GM23338 (cell line): ENCODE measurements around the gene VILL. TPM values are rescaled to one million over a fixed set of nuclear protein-coding genes. Genes with fewer than 3 reads are reported as not detected.

ENCODE experiments used
- ATAC-seq: fragments of 200-7000 bp; cut with Tn5 transposase; 3 replicates; pipeline ENCODE4 v1.9.1; 2020
- DNase-seq: peaks from one replicate; pipeline ENCODE4 v3.0.0-alpha.2; 2015; ENCODE audit warnings: low spot score
- H2AFZ ChIP-seq: fragments of 200-600 bp; sonication (generic); 2 replicates; pipeline ENCODE4 v1.8.0; 2016; ENCODE audit warnings: antibody characterized with exemption, mild to moderate bottlenecking, moderate library complexity
- H3F3A ChIP-seq: fragments of 200-600 bp; sonication (generic); replicated peaks from 2 replicates; pipeline ENCODE4 v1.8.0; 2017; ENCODE audit warnings: antibody characterized with exemption, mixed run types, low read depth
- H3K27ac ChIP-seq: fragments of 200-600 bp; sonication (generic); 2 replicates; pipeline ENCODE4 v1.6.1; 2016; ENCODE audit warnings: low read depth
- H3K27me3 ChIP-seq: fragments of 200-600 bp; sonication (generic); 2 replicates; pipeline ENCODE4 v1.8.0; 2016; ENCODE audit warnings: mild to moderate bottlenecking, mixed run types, moderate library complexity; ENCODE audit not compliant: insufficient read depth
- H3K36me3 ChIP-seq: fragments of 200-600 bp; sonication (generic); 2 replicates; pipeline ENCODE4 v1.8.0; 2016; ENCODE audit warnings: mild to moderate bottlenecking; ENCODE audit not compliant: insufficient read depth
- H3K4me1 ChIP-seq: fragments of 200-600 bp; sonication (generic); 2 replicates; pipeline ENCODE4 v1.8.0; 2016; ENCODE audit warnings: mild to moderate bottlenecking, moderate library complexity; ENCODE audit not compliant: insufficient read depth
- H3K4me2 ChIP-seq: fragments of 200-600 bp; sonication (generic); 2 replicates; pipeline ENCODE4 v1.7.1; 2017; ENCODE audit warnings: mixed run types
- H3K4me3 ChIP-seq: fragments of 200-600 bp; sonication (generic); 2 replicates; pipeline ENCODE4 v1.6.1; 2016; ENCODE audit warnings: mixed run types
- H3K79me2 ChIP-seq: fragments of 200-600 bp; sonication (generic); replicated peaks from 2 replicates; pipeline ENCODE4 v1.8.0; 2017; ENCODE audit warnings: mild to moderate bottlenecking; ENCODE audit not compliant: insufficient read depth
- H3K9me2 ChIP-seq: fragments of 200-600 bp; sonication (generic); 2 replicates; pipeline ENCODE4 v1.8.0; 2017; ENCODE audit not compliant: insufficient read depth
- H4K20me1 ChIP-seq: fragments of 200-600 bp; sonication (generic); replicated peaks from 2 replicates; pipeline ENCODE4 v1.8.0; 2017; ENCODE audit warnings: mild to moderate bottlenecking; ENCODE audit not compliant: insufficient read depth
- H3K27ac Mint-ChIP-seq: 2 replicates; pipeline ENCODE4 v1.8.0; 2020; ENCODE audit warnings: inconsistent platforms, mild to moderate bottlenecking, moderate library complexity, mixed read lengths
- H3K27me3 Mint-ChIP-seq: 3 replicates; pipeline ENCODE4 v1.8.0; 2022; ENCODE audit warnings: low read depth, mild to moderate bottlenecking, moderate library complexity, mixed read lengths, inconsistent platforms; ENCODE audit not compliant: insufficient read depth, poor library complexity
- H3K36me3 Mint-ChIP-seq: 3 replicates; pipeline ENCODE4 v1.8.0; 2021; ENCODE audit warnings: low read depth, mild to moderate bottlenecking, inconsistent platforms, moderate library complexity, mixed read lengths
- H3K4me1 Mint-ChIP-seq: 3 replicates; pipeline ENCODE4 v1.8.0; 2020; ENCODE audit warnings: mild to moderate bottlenecking, inconsistent platforms, mixed read lengths
- H3K4me3 Mint-ChIP-seq: 3 replicates; pipeline ENCODE4 v1.8.0; 2021; ENCODE audit warnings: moderate library complexity, mild to moderate bottlenecking, inconsistent platforms, mixed read lengths
- H3K9me3 Mint-ChIP-seq: 3 replicates; pipeline ENCODE4 v1.8.0; 2020; ENCODE audit warnings: moderate library complexity, mild to moderate bottlenecking, inconsistent platforms, mixed read lengths
- CTCF ChIP-seq, 2 experiments: fragments of 200-600 bp in 1 of 2; sonication (generic) in 1 of 2; conservative IDR thresholded peaks; 2 replicates each; pipeline versions ENCODE4 v1.5.1 to v1.6.1; 2016 to 2017; ENCODE audit warnings: antibody characterized with exemption in 2 of 2, low read depth in 2 of 2, mild to moderate bottlenecking in 2 of 2, moderate library complexity in 1 of 2
- ETS1 ChIP-seq: IDR thresholded peaks from 2 replicates; pipeline ENCODE4 v1.6.1; 2016; ENCODE audit warnings: antibody characterized with exemption
- JUNB ChIP-seq: IDR thresholded peaks from one replicate; pipeline ENCODE4 v1.6.1; 2016; ENCODE audit warnings: antibody characterized with exemption; ENCODE audit not compliant: unreplicated experiment
- POLR2AphosphoS5 ChIP-seq: IDR thresholded peaks from 2 replicates; pipeline ENCODE4 v1.6.1; 2016; ENCODE audit warnings: antibody characterized with exemption, low read depth
- REST ChIP-seq: IDR thresholded peaks from one replicate; pipeline ENCODE4 v1.6.1; 2018; ENCODE audit warnings: antibody characterized with exemption; ENCODE audit not compliant: unreplicated experiment
- STAT1 ChIP-seq: IDR thresholded peaks from one replicate; pipeline ENCODE4 v1.6.1; 2016; ENCODE audit warnings: antibody characterized with exemption; ENCODE audit not compliant: unreplicated experiment
- ZNF462 ChIP-seq: fragments of 250-450 bp; sonication (Bioruptor Pico); IDR thresholded peaks from 2 replicates; pipeline ENCODE4 v1.5.0; 2020; ENCODE audit warnings: mild to moderate bottlenecking, moderate library complexity
- polyA plus RNA-seq: library from polyadenylated mRNA; unstranded; fragments of >200 nt; fragmentation: Nextera tagmentation; extraction: Ambion mirVana; gene quantifications from 2 replicates; pipeline ENCODE4 v1.2.1, GENCODE V29; 2016
- total RNA-seq: library from RNA; depleted of rRNA; stranded (reverse); fragments of >200 nt; shearing (Covaris generic); gene quantifications from 2 replicates; pipeline ENCODE4 v1.2.3, GENCODE V29; 2014

Gene VILL
- total and polyA plus RNA-seq, 2 experiments from 2014 or later: 2.7 to 9.8 TPM

GRCh38 chr3:37967260-37967881 is 23.2 kb upstream of the VILL start:
- Histone ChIP-seq H3K9me2 (no peaks in the 10 kb centered on the region), H3K36me3 (no peaks in the 10 kb centered on the region), H3K27me3 (no peaks in the 10 kb centered on the region), H3K4me3 (no peak overlapping the region), H4K20me1 (no peaks in the 10 kb centered on the region), H2AFZ (no peak overlapping the region), H3F3A (no peaks in the 10 kb centered on the region), H3K4me1 (peaks cover 23% of the 10 kb centered on the region), H3K4me2 (no peak overlapping the region), H3K79me2 (no peaks in the 10 kb centered on the region), H3K27ac (no peak overlapping the region)
- TF ChIP-seq JUNB: no peak
- no peak for TF ChIP-seq REST
- peak; percentile 92 to 96 for TF ChIP-seq CTCF (conservative IDR thresholded peaks at IDR 0.05; ENCODE audit: low read depth in 2 of 2)
- Mint-ChIP-seq H3K9me3 (no peaks in the 10 kb centered on the region), H3K4me1 (peaks cover 31% of the 10 kb centered on the region), H3K27ac (no peak overlapping the region), H3K4me3 (no peak overlapping the region), H3K27me3 (peaks cover 2% of the 10 kb centered on the region), H3K36me3 (peaks cover 6% of the 10 kb centered on the region; the same call in 1 of the 3 replicates)
- DNase-seq: peak; percentile 93
- ATAC-seq: peak; percentile 98

- no peak overlapping the region; the same call in 1 of the 2 replicates for H3K27ac ChIP-seq
- DNase-seq: no peak
- Mint-ChIP-seq H3K9me3 (no peaks in the 10 kb centered on the region), H3K36me3 (peaks cover 6% of the 10 kb centered on the region; the same call in 2 of the 3 replicates), H3K4me1 (peaks cover 24% of the 10 kb centered on the region), H3K27me3 (peaks cover 2% of the 10 kb centered on the region), H3K27ac (no peak overlapping the region; the same call in 1 of the 2 replicates), H3K4me3 (no peak overlapping the region)
- no peaks in the 10 kb centered on the region for H3F3A ChIP-seq
- no peaks in the 10 kb centered on the region for H3K36me3 ChIP-seq
- no peaks in the 10 kb centered on the region for H3K27me3 ChIP-seq
- H3K9me2 ChIP-seq: no peaks in the 10 kb centered on the region
- peaks cover 14% of the 10 kb centered on the region for H3K4me1 ChIP-seq
- no peak for ATAC-seq
- H4K20me1 ChIP-seq: no peaks in the 10 kb centered on the region
- H3K79me2 ChIP-seq: no peaks in the 10 kb centered on the region
- no peak overlapping the region for H3K4me2 ChIP-seq
- H3K4me3 ChIP-seq: no peak overlapping the region
- no peak overlapping the region for H2AFZ ChIP-seq
- no peak for TF ChIP-seq JUNB
- TF ChIP-seq STAT1: no peak
- no peak for TF ChIP-seq ETS1
- TF ChIP-seq POLR2AphosphoS5: no peak
- no peak for TF ChIP-seq ZNF462 (CRISPR knock-in tag)
These were observed 22.4 kb upstream of the VILL start for GRCh38 chr3:37968199-37968598.
